Lower leg skin (tissue), 3 donors: Measurements from ENCODE around the gene AGO1.

ENCODE experiments used
- CTCF ChIP-seq, 3 donors: fragments of 450-650 bp; IDR thresholded peaks; one replicate each; pipeline ENCODE4 v1.5.1; 2016; ENCODE audit warnings: antibody characterized with exemption in 3 of 3, mild to moderate bottlenecking in 3 of 3, moderate library complexity in 2 of 3
- POLR2A ChIP-seq, 2 donors: fragments of 450-650 bp; IDR thresholded peaks; one replicate each; pipeline ENCODE4 v1.6.1; 2016 to 2017; ENCODE audit warnings: antibody characterized with exemption in 2 of 2, mild to moderate bottlenecking in 1 of 2, moderate library complexity in 1 of 2

- TF ChIP-seq CTCF (IDR thresholded peaks at IDR 0.05) (no peak), POLR2A (IDR thresholded peaks at IDR 0.05) (no peak)
These were observed 1.1 kb upstream of the AGO1 start for GRCh38 chr1:35881850-35882273.
